ENCODE measurements around the gene NKD1. TPM values are rescaled to one million over a fixed set of nuclear protein-coding genes. Genes with fewer than 3 reads are reported as not detected.

The NKD1 gene
- total RNA-seq, 1 donor from 2014 or later: under 0.01 TPM

GRCh38 chr16:50673496-50674275 is 125.5 kb downstream of the NKD1 start:
- DNase-seq (ENCODE audit: low read depth): no peak

- DNase-seq (ENCODE audit: low read depth): no peak
These were observed 126.6 kb downstream of the NKD1 start for GRCh38 chr16:50674831-50675230.

GRCh38 chr16:50675686-50676610 is 127.8 kb downstream of the NKD1 start:
- DNase-seq (ENCODE audit: low read depth): no peak

GRCh38 chr16:50676684-50677225 is 128.6 kb downstream of the NKD1 start:
- no peak for DNase-seq (ENCODE audit: low read depth)

- DNase-seq (ENCODE audit: low read depth): no peak
These were observed 129.2 kb downstream of the NKD1 start for GRCh38 chr16:50677351-50677750.

GRCh38 chr16:50678531-50678930 is 130.3 kb downstream of the NKD1 start:
- DNase-seq (ENCODE audit: low read depth): no peak

GRCh38 chr16:50679266-50679665 is 131.1 kb downstream of the NKD1 start:
- no peak for DNase-seq (ENCODE audit: low read depth)

- no peak for DNase-seq (ENCODE audit: low read depth)
These were observed 131.7 kb downstream of the NKD1 start for GRCh38 chr16:50679676-50680555.

- no peak for DNase-seq (ENCODE audit: low read depth)
These were observed 132.3 kb downstream of the NKD1 start for GRCh38 chr16:50680556-50680893.

GRCh38 chr16:50681021-50681885 is 133.1 kb downstream of the NKD1 start, which contains the start of gene SNX20:
Gene SNX20, minus strand, starts transcription at chr16:50681312. Its CDS starts 3,786 bp downstream, at chr16:50677526.
- no peak for DNase-seq (ENCODE audit: low read depth)

- DNase-seq (ENCODE audit: low read depth): no peak
These were observed 135.6 kb downstream of the NKD1 start for GRCh38 chr16:50683689-50684374.

- no peak for DNase-seq (ENCODE audit: low read depth)
These were observed 136.7 kb downstream of the NKD1 start for GRCh38 chr16:50684823-50685461.

- DNase-seq (ENCODE audit: low read depth): no peak
These were observed 137.4 kb downstream of the NKD1 start for GRCh38 chr16:50685462-50686063.

GRCh38 chr16:50688083-50688482 is 139.9 kb downstream of the NKD1 start:
- no peak for DNase-seq (ENCODE audit: low read depth)

GRCh38 chr16:50688867-50689266 is 140.7 kb downstream of the NKD1 start:
- DNase-seq (ENCODE audit: low read depth): no peak

- no peak for DNase-seq (ENCODE audit: low read depth)
These were observed 142.0 kb downstream of the NKD1 start for GRCh38 chr16:50690177-50690576.

- no peak for DNase-seq (ENCODE audit: low read depth)
These were observed 144.4 kb downstream of the NKD1 start for GRCh38 chr16:50692644-50692998.

- DNase-seq (ENCODE audit: low read depth): no peak
These were observed 145.0 kb downstream of the NKD1 start, which contains the start of gene NOD2 for GRCh38 chr16:50692999-50693781. Gene NOD2, plus strand, starts transcription at chr16:50693606. Its CDS starts 5,890 bp downstream, at chr16:50699496.

Measured in renal cortical epithelial cell (primary cell).